GM12892 (cell line): ENCODE data around the gene AOPEP.

Source experiments
- DNase-seq: peaks from one replicate; pipeline ENCODE4 v3.0.0; 2011; ENCODE audit not compliant: insufficient read length
- FAIRE-seq: peaks from 2 replicates; lab custom pipeline; 2011; peaks lifted over from hg19 to GRCh38; lab: Jason Lieb, UNC
- POLR2A ChIP-seq: IDR thresholded peaks from 2 replicates; pipeline ENCODE4 v1.6.1; 2011; ENCODE audit warnings: low read depth, low read length, control low read depth
- POLR2AphosphoS5 ChIP-seq: IDR thresholded peaks from 2 replicates; pipeline ENCODE4 v1.6.1; 2011; ENCODE audit warnings: low read depth, low read length, control low read depth
- TAF1 ChIP-seq: IDR thresholded peaks from 2 replicates; pipeline ENCODE4 v1.6.1; 2011; ENCODE audit warnings: low read depth, mild to moderate bottlenecking, control low read depth, low read length, borderline replicate concordance

The AOPEP gene

GRCh38 chr9:95099321-95100070, 373.0 kb downstream of the AOPEP start:
- no peak for TF ChIP-seq POLR2AphosphoS5
- no peak for TF ChIP-seq TAF1
- TF ChIP-seq POLR2A, result no peak
- FAIRE-seq (no peak), DNase-seq (no peak)

- FAIRE-seq (no peak), DNase-seq (no peak)
- TF ChIP-seq TAF1 (no peak), POLR2AphosphoS5 (no peak), POLR2A (no peak)
Observed at GRCh38 chr9:95100071-95100627, 373.6 kb downstream of the AOPEP start.

DNA sequence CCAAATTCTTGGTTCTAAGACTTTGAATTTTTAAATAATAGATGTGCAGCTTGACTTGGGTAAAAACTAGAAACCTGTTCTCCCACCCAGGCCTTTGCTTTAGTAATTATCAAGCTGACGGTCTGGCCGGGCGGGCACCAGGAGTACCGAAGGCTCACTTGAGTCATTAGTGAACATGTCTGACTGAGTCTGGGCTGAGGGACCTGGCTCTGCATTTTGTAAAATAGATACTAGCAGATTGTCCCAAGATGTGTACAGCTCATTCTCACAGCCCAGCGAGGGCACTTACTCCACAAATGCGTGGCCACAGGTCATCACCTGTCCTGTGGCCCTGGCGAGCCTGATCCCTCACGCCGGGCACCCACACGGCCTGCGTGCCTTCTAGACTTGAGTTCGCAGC, 374.8 kb downstream of the AOPEP start:
- no peak for DNase-seq
- no peak for FAIRE-seq
- no peak for TF ChIP-seq POLR2AphosphoS5
- TF ChIP-seq POLR2A, result no peak
- no peak for TF ChIP-seq TAF1

DNA sequence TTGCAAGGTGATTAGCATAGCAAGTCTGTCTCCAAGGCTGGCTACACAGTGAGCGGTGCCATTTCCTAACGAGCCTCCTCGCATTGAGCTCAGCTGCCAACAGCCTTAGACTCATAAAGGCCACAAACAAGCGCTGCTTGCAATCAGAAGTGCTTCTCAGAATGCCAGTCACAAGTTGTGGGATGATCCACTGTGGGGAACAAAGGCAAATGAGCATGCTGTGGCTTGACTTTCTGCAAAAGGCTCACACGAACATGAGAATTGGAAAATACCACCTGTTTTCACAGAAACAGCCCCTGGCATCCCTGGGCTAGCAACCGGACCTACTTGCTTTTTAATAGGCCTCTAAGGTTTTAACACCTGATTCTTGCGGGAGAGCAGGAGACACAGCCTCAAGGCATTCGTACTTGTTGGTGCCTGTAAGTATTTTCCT, 375.5 kb downstream of the AOPEP start:
- no peak for TF ChIP-seq POLR2AphosphoS5
- FAIRE-seq (no peak), DNase-seq (no peak)

- FAIRE-seq (no peak), DNase-seq (no peak)
- TF ChIP-seq POLR2A (no peak), TAF1 (no peak), POLR2AphosphoS5 (no peak)
Observed at GRCh38 chr9:95102572-95102971, 376.1 kb downstream of the AOPEP start.

DNA sequence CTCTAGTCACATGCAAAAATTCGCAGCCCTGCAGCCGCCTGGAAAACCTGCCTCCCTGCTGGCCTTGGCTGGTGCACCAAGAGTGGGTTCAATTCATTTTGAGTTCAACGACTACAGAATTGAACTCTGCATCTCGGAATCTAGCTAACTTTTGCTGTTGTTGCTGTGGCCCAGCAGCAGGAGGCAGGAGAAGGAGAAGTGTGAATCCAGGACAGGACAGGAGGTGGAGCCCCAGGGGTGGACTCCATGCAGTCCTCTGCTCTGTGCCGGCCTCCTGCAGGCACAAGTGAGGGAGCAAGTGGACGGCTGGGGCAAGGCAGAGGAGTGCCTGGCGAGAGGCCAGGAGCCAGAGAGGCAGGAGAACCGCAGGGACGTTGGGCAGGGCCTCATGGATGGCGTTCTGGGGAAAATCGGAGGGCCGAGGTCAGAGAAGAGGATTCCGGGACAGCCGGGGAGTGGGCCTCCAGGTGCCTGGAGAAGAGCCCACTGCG, 376.8 kb downstream of the AOPEP start:
- no peak for FAIRE-seq
- no peak for DNase-seq
- no peak for TF ChIP-seq POLR2AphosphoS5
- TF ChIP-seq TAF1, result no peak
- no peak for TF ChIP-seq POLR2A

DNA sequence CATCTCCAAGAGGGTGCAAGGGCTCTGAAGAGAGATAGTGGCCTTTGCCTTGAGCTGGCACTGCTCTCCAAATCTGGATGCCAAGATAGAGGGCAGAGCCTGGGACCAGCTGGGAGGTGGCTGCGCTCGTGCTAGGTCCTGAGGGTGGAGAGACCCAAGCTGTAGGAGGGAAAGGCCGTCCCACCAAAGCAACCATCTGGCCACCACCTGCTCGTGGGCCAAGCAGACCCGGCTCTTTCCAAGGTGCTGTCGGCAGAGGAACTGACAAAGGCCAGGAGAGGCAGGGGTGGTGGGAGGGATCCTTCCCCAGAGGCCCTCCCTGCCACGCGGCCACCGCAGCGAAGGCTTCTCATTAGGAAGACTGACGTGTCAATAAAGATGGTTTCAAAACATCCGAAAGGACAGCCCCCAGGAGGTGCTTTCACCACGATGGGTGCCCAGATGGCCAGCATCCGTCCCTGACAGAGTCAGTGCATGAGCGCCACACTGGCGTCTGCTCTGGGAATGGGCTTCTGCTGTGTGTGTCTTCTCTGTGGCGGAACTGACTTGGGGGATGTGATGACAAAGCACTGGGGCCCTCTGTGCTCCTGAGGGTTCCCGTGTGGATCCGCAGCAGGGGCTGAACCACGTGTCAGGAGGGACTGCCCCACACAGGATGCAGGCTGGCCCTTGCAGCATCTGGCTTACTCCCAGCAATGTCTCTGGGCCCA, 377.5 kb downstream of the AOPEP start:
- DNase-seq (no peak), FAIRE-seq (no peak)
- TF ChIP-seq POLR2AphosphoS5, result no peak
- no peak for TF ChIP-seq POLR2A
- no peak for TF ChIP-seq TAF1

- no peak for DNase-seq
- FAIRE-seq, result no peak
- TF ChIP-seq POLR2A (no peak), POLR2AphosphoS5 (no peak)
Observed at GRCh38 chr9:95104581-95104960, 378.1 kb downstream of the AOPEP start.

DNA sequence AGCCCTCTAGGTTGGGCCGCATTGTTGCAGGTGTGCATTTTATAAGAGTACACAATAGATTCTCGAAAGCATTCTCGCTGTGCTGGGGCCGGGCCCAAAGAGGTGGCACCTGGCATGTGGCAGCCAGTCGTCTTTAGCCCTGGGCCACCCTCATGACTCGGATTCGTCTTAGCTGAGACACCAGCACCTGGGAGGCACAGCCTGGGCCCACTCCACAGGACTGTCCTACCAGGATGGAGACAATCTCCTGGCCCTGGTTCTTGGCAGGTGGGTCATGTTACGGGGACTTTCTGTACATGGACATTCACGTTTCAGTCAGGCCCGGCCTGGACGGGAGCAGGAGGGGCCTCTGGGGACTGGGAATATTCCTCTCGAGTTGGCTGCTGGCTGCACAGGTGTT, 378.5 kb downstream of the AOPEP start:
- DNase-seq, result no peak
- TF ChIP-seq POLR2A (no peak), TAF1 (no peak), POLR2AphosphoS5 (no peak)
- no peak for FAIRE-seq

DNA sequence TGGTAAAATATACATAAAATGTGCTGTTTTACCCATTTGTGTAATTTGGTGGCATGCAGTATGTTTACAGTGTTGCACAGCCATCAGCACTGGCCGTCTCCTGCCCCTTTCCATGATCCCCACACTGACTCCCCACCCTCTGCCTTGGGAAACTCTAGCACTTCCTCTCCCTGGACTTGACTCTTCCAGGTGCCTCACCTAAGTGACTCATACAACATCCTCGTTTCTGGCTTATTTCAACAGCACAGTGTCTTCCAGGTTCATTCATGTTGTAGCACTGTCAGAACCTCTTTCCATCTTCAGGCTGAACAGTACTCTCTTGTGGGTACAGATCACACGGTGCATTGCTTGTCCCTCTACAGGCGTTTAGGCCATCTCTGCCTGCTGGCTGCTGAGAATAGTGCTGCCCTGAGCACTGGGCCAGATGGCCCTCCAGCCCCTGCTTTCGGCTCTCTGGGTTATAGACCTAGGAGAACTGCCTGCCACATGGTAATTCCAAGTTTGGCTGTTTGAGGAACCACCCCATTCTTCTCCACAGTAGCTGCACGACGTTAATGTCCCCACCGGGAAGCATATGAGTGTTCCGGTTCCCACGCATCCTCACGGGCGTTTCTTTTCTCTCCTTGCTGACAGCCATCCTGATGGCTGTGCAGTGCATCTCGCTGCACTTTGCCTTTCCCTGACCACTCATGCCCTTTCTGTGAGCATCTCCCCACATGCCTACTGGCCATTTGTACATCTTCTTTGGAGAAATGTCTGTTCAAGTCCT, 379.2 kb downstream of the AOPEP start:
- TF ChIP-seq POLR2A (no peak), TAF1 (no peak), POLR2AphosphoS5 (no peak)
- no peak for FAIRE-seq
- DNase-seq, result no peak
